Hippocampal formation (tissue), 2 donors: ENCODE results near the gene CAPN1.

Experiments used
- DNase-seq, 2 donors: peaks; one replicate each; lab custom pipeline; 2025; lab: John Stamatoyannopoulos, UW

Gene CAPN1

GRCh38 chr11:65260756-65261590 lies 79.2 kb downstream of the CAPN1 start:
- no peak for DNase-seq
